ENCODE data around the gene ICAM4. TPM values are rescaled to one million over a fixed set of nuclear protein-coding genes. Genes with fewer than 3 reads are reported as not detected.

ICAM4 gene
- total RNA-seq, 4 donors from 2014 or later, result 0.29 to 0.78 (median 0.66) TPM; not detected in 1

DNA sequence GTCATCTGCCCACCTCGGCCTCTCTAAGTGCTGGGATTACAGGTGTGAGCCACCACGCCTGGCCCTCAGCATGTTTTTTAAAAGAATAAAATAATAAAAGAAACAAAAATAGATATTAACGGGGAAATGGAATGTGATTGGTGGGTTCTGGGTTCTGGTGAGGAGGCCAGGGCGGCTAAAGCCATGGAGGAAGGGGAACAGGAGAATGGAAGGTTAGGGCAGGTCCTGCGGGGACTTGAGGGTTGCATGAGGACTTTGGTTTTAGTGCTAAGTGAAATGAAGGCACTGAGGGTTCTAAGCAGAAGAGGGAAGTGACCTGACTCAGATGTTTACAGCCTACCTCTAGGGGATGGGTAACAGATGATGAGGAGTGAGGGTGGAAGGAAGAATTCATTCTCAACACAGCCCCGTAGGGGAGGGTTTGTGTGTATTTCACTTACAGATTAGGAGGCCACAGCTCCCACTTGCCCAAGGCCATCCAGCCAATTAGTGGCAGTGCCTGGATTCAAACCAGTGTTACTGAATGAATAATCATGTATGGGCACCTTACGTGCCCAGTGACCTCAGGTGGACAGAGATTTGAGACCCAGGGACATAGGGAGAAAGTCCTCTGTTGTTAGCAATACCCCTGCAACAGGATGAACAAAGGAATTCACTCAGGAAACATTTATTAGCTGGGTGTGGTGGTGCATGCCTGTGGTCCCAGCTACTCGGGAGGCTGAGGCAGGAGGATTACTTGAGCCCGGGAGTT is 41.4 kb upstream of the ICAM4 start:
- DNase-seq (ENCODE audit: extremely low spot score), result no peak
- intact Hi-C loops (cut with DNase I), result loop anchor here (5.0 kb wide), 1 partner anchor 53 kb away; the partner anchor contains the start of gene DNMT1
- Histone ChIP-seq H3K36me3 (no peaks in the 10 kb centered on the region), H3K4me1 (peaks cover 6 to 9% (median 7%) of the 10 kb centered on the region in 4 donors), H3K4me3 (no peak overlapping the region), H3K9me3 (no peaks in the 10 kb centered on the region), H3K27me3 (no peaks in the 10 kb centered on the region), H3K27ac (replicated peaks in 1 of 4) (no peak overlapping the region)
- TF ChIP-seq POLR2AphosphoS5 (IDR thresholded peaks at IDR 0.05) (no peak), POLR2A (IDR thresholded peaks at IDR 0.05; ENCODE audit: low read depth) (no peak), EP300 (IDR thresholded peaks at IDR 0.05) (no peak)
- TF ChIP-seq, protein P1, sequence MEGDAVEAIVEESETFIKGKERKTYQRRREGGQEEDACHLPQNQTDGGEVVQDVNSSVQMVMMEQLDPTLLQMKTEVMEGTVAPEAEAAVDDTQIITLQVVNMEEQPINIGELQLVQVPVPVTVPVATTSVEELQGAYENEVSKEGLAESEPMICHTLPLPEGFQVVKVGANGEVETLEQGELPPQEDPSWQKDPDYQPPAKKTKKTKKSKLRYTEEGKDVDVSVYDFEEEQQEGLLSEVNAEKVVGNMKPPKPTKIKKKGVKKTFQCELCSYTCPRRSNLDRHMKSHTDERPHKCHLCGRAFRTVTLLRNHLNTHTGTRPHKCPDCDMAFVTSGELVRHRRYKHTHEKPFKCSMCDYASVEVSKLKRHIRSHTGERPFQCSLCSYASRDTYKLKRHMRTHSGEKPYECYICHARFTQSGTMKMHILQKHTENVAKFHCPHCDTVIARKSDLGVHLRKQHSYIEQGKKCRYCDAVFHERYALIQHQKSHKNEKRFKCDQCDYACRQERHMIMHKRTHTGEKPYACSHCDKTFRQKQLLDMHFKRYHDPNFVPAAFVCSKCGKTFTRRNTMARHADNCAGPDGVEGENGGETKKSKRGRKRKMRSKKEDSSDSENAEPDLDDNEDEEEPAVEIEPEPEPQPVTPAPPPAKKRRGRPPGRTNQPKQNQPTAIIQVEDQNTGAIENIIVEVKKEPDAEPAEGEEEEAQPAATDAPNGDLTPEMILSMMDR (IDR thresholded peaks at IDR 0.05), result no peak
- 86% methylated on average over 9 of the region's 9 CpGs for WGBS

DNA sequence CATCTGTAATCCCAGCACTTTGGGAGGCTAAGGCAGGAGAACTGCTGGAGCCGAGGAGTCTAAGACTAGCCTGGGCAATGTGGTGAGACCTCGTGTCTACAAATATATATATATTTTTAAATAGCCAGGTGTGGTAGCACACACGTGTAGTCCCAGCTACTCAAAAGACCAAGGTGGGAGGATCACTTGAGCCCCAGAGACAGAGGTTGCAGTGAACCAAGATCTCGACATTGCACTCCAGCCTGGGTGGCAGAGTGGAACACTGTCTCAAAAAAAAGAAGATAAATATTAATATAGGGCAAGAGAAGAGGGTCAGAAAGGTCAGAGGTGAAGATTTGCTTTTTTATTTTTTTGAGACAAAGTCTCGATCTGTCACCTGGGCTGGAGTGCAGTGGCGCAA is 40.2 kb upstream of the ICAM4 start:
- H3K9me3 ChIP-seq, result no peaks in the 10 kb centered on the region
- H3K27ac ChIP-seq (replicated peaks in 1 of 4), result no peak overlapping the region
- TF ChIP-seq, protein P1 (IDR thresholded peaks at IDR 0.05), result no peak
- TF ChIP-seq POLR2AphosphoS5 (IDR thresholded peaks at IDR 0.05), result no peak
- no peak for TF ChIP-seq POLR2A (IDR thresholded peaks at IDR 0.05; ENCODE audit: low read depth)
- no peak for TF ChIP-seq EP300 (IDR thresholded peaks at IDR 0.05)
- intact Hi-C loops (cut with DNase I), result loop anchor here (5.0 kb wide), 1 partner anchor 54 kb away; the partner anchor contains the start of gene DNMT1
- WGBS, result 86% methylated on average over 6 of the region's 6 CpGs
- no peaks in the 10 kb centered on the region for H3K27me3 ChIP-seq
- H3K36me3 ChIP-seq, result no peaks in the 10 kb centered on the region
- DNase-seq (ENCODE audit: extremely low spot score), result no peak
- peaks cover 14 to 21% (median 17%) of the 10 kb centered on the region in 4 donors for H3K4me1 ChIP-seq
- no peak overlapping the region for H3K4me3 ChIP-seq

DNA sequence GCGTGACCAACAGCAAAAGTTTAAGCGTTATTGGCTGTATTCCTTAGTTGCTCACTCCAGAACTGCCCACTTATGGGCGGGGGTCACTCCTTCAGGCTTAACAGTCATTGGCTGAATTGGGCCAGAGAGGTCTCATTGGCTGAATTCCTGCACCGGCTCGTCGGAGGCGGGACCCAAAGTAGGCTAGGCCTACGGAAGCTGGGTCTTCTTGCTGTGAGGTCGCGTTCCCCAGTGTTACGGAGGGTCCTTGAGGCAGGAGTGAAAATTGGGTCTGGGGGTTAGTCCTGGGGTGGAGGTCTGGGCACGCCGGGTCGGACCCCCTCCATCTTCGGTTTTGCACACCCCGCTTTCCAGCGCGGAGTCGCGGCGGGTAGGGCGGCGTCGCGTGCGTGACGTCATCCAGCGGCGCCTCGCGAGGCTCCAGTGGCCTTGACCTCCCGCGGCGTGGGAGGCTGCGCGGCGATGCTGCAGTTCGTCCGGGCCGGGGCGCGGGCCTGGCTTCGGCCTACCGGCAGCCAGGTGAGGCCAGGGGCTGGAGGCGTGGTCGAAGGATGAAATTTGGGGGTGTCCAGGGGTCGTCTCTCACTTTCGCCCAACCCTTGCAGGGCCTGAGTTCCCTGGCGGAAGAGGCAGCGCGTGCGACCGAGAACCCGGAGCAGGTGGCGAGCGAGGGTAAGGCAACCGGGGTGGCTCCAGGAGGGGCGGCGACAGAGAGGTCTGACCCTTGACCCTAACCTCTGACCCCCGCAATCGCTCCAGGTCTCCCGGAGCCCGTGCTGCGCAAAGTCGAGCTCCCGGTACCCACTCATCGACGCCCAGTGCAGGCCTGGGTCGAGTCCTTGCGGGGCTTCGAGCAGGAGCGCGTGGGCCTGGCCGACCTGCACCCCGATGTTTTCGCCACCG is 34.7 kb upstream of the ICAM4 start, which contains the start of gene MRPL4:
TSS of gene MRPL4 (plus strand) at position 423 of the 903 bp plus-strand sequence. CDS start at position 463, 40 bp downstream.
- Histone ChIP-seq H3K4me1 (peaks cover 20 to 39% (median 36%) of the 10 kb centered on the region in 4 donors), H3K4me3 (peak within 1 kb of the TSS; percentile 67 to 93 (median 87)), H3K36me3 (peaks cover 14 to 36% (median 32%) of the 10 kb centered on the region in 4 donors), H3K27ac (replicated peaks in 1 of 4) (peak within 1 kb of the TSS; percentile 80 to 89 (median 84)), H3K27me3 (no peaks in the 10 kb centered on the region), H3K9me3 (no peaks in the 10 kb centered on the region)
- intact Hi-C loops (cut with DNase I), result loop anchor here (5.0 to 10.0 kb wide), 2 partner anchors 147 to 320 kb away; partner anchors contain the start of genes ANGPTL6 and PPAN
- WGBS, result 2% methylated on average over 28 of the region's 77 CpGs
- TF ChIP-seq, protein P1 (IDR thresholded peaks at IDR 0.05), result no peak
- TF ChIP-seq POLR2A (IDR thresholded peaks at IDR 0.05; ENCODE audit: low read depth) (peak; percentile 53), POLR2AphosphoS5 (IDR thresholded peaks at IDR 0.05) (peak; percentile 77 to 87)
- DNase-seq (ENCODE audit: extremely low spot score), result peak; percentile 99

DNA sequence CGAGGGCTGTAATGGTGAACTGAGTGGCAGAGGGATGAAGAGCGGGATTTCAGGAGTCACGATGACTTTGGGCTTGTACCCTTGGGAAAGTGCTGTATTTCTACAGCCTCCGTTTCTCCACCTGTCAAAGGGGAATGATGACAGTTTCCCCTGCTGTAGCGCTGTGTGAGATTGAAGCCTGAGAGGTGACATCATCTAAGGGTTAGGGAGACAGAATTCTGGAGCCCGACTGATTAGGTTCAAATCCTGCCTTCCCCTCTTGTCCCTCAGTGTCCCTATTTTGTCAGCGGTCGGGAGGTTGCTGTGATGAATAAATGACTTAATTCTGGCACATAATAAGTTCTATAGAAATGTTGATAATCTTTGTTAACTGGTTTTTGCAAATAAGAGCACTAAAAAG is 34.0 kb upstream of the ICAM4 start:
- H3K27me3 ChIP-seq, result no peaks in the 10 kb centered on the region
- no peaks in the 10 kb centered on the region for H3K9me3 ChIP-seq
- intact Hi-C loops (cut with DNase I), result loop anchor here (5.0 to 10.0 kb wide), 2 partner anchors 148 to 320 kb away; partner anchors contain the start of genes ANGPTL6 and PPAN
- peaks cover 20 to 42% (median 39%) of the 10 kb centered on the region in 4 donors for H3K36me3 ChIP-seq
- peaks cover 20 to 39% (median 36%) of the 10 kb centered on the region in 4 donors for H3K4me1 ChIP-seq
- TF ChIP-seq, protein P1 (IDR thresholded peaks at IDR 0.05), result no peak
- TF ChIP-seq EP300 (IDR thresholded peaks at IDR 0.05), result no peak
- TF ChIP-seq POLR2A (IDR thresholded peaks at IDR 0.05; ENCODE audit: low read depth), result no peak
- TF ChIP-seq POLR2AphosphoS5 (IDR thresholded peaks at IDR 0.05), result no peak
- WGBS, result 30% methylated on average over 8 of the region's 8 CpGs
- H3K27ac ChIP-seq (replicated peaks in 1 of 4), result peak overlapping the region; percentile 80 to 89 (median 84)
- peak overlapping the region; percentile 67 to 93 (median 87) for H3K4me3 ChIP-seq
- DNase-seq (ENCODE audit: extremely low spot score), result no peak

All from esophagus muscularis mucosa (tissue), 4 donors.